Chondrocyte (in vitro differentiated cells): Measurements from ENCODE around the gene CGB8. TPM values are rescaled to one million over a fixed set of nuclear protein-coding genes. Genes with fewer than 3 reads are reported as not detected.
"Not testable (repeated sequence)": the region's sequence is repeated elsewhere in the genome, so short reads cannot be mapped to it uniquely, and the experiment has no call there.

ENCODE experiments used
- DNase-seq: peaks from one replicate; pipeline ENCODE4 v3.0.0; 2021; ENCODE audit warnings: mixed read lengths, low spot score
- H3K27ac Mint-ChIP-seq: one replicate; pipeline ENCODE4 v1.8.0; 2021; ENCODE audit warnings: mild to moderate bottlenecking, moderate library complexity, mixed read lengths; ENCODE audit not compliant: unreplicated experiment
- H3K27me3 Mint-ChIP-seq: 2 replicates; pipeline ENCODE4 v1.8.0; 2021; ENCODE audit warnings: low read depth, mixed read lengths
- H3K36me3 Mint-ChIP-seq: 2 replicates; pipeline ENCODE4 v1.8.0; 2021; ENCODE audit warnings: low read depth, mixed read lengths
- H3K4me1 Mint-ChIP-seq: 2 replicates; pipeline ENCODE4 v1.8.0; 2021; ENCODE audit warnings: low read depth, mild to moderate bottlenecking, mixed read lengths
- H3K4me3 Mint-ChIP-seq: one replicate; pipeline ENCODE4 v1.8.0; 2021; ENCODE audit warnings: mild to moderate bottlenecking, moderate library complexity, mixed read lengths; ENCODE audit not compliant: unreplicated experiment
- H3K9me3 Mint-ChIP-seq: 2 replicates; pipeline ENCODE4 v1.8.0; 2021; ENCODE audit warnings: low read depth, mixed read lengths
- total RNA-seq: library from RNA; stranded (reverse); gene quantifications from 3 replicates; pipeline ENCODE4 v1.2.1, GENCODE V29; 2021
- TF ChIP-seq, protein P1 (sequence below): fragments of 200-600 bp; sonication (generic); IDR thresholded peaks from 2 replicates; pipeline ENCODE4 v1.5.0; 2021; ENCODE audit warnings: antibody characterized with exemption, mild to moderate bottlenecking, moderate library complexity

CGB8 gene
- total RNA-seq, 1 donor from 2014 or later = 2.4 TPM

DNA sequence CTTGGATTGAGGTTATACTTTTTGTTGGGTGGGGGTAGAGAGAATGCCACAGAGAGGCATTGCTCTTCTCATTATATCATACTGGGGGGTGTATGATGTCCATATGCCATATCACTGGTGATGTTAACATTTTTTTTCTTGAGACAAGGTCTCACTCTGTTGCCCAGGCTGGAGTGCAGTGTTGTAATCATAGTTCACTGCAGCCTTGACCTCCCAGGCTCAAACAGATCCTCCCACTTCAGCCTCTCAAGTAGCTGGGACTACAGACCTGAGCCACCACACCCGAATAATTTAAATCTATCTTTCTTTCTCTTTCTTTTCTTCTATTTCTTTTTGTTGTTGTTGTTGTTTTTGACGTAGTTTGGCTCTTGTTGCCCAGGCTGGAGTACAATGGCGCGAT, 31.5 kb upstream of the CGB8 start:
- no peaks in the 10 kb centered on the region for H3K27me3 Mint-ChIP-seq
- TF ChIP-seq, protein P1, sequence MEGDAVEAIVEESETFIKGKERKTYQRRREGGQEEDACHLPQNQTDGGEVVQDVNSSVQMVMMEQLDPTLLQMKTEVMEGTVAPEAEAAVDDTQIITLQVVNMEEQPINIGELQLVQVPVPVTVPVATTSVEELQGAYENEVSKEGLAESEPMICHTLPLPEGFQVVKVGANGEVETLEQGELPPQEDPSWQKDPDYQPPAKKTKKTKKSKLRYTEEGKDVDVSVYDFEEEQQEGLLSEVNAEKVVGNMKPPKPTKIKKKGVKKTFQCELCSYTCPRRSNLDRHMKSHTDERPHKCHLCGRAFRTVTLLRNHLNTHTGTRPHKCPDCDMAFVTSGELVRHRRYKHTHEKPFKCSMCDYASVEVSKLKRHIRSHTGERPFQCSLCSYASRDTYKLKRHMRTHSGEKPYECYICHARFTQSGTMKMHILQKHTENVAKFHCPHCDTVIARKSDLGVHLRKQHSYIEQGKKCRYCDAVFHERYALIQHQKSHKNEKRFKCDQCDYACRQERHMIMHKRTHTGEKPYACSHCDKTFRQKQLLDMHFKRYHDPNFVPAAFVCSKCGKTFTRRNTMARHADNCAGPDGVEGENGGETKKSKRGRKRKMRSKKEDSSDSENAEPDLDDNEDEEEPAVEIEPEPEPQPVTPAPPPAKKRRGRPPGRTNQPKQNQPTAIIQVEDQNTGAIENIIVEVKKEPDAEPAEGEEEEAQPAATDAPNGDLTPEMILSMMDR = no peak
- no peaks in the 10 kb centered on the region for H3K36me3 Mint-ChIP-seq
- no peaks in the 10 kb centered on the region for H3K9me3 Mint-ChIP-seq
- H3K27ac Mint-ChIP-seq = no peak overlapping the region
- H3K4me1 Mint-ChIP-seq = peaks cover 8% of the 10 kb centered on the region
- DNase-seq = no peak
- H3K4me3 Mint-ChIP-seq = no peak overlapping the region

DNA sequence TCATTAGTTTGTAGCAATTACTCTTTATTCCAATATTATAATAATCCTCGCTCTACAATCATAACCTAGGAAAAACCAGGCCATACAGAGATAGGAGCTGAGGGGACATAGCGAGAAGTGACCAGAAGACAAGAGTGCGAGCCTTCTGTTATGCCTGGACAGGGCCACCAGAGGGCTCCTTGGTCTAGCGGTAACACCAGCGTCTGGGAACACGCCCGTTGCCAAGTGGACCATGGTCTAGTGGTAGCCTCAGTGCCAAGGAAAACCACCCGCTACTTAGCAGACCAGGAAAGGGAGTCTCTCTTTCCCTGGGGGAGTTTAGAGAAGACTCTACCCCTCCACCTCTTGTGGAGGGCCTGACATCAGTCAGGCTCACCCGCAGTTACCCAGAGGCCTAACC, 26.0 kb upstream of the CGB8 start:
- DNase-seq, H3K4me3 Mint-ChIP-seq, H3K36me3 Mint-ChIP-seq, H3K27ac Mint-ChIP-seq, H3K4me1 Mint-ChIP-seq, H3K9me3 Mint-ChIP-seq: not testable (repeated sequence)
- TF ChIP-seq, protein P1 = peak; percentile 82
- peaks cover 16% of the 10 kb centered on the region for H3K27me3 Mint-ChIP-seq

DNA sequence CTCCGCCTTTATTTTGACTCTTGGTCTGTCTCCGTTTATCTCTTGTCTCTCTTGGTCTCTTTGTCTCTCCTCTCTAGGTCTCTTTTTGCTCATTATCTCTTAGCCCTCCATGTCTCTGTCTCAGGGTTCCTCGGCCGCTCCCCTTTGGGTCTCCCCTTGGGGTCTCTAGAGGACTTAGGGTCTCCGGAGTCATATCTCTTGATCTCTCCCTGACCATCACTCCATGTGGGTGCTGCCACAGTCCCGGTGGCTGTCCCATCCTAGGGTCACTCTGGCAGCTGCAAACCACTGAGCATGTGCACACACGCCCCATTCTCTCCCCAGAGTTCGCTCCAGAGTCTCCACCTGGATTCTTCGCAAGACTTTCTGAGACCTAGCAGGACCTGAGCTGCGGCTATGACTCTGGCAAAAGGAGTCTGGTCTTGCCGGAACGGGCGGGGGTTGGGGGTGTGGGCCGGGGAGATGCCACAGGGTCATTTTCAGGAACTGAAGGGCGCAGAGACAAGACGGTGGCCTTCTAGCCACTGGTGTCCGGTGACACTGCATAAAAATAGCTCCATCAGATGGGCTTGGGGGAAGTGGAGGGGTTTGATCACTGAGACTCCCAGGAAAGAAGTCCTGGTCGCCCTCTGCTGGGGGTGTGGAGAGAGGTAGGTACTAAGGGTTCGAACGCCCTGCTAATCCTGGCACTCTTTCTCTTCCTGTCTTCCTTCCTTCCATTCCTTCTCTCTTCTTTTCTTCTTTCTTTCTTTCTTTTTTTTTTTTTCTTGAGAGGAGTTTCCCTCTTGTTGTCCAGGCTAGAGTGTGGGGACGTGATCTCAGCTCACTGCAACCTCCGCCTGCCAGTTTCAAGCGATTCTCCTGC, 24.8 kb upstream of the CGB8 start:
- H3K27ac Mint-ChIP-seq = no peak overlapping the region
- TF ChIP-seq, protein P1 = peak; percentile 27
- H3K27me3 Mint-ChIP-seq = peaks cover 16% of the 10 kb centered on the region
- DNase-seq = no peak
- peaks cover 6% of the 10 kb centered on the region for H3K9me3 Mint-ChIP-seq
- peaks cover 4% of the 10 kb centered on the region for H3K36me3 Mint-ChIP-seq
- peaks cover 10% of the 10 kb centered on the region for H3K4me1 Mint-ChIP-seq
- H3K4me3 Mint-ChIP-seq = peak overlapping the region; percentile 69

DNA sequence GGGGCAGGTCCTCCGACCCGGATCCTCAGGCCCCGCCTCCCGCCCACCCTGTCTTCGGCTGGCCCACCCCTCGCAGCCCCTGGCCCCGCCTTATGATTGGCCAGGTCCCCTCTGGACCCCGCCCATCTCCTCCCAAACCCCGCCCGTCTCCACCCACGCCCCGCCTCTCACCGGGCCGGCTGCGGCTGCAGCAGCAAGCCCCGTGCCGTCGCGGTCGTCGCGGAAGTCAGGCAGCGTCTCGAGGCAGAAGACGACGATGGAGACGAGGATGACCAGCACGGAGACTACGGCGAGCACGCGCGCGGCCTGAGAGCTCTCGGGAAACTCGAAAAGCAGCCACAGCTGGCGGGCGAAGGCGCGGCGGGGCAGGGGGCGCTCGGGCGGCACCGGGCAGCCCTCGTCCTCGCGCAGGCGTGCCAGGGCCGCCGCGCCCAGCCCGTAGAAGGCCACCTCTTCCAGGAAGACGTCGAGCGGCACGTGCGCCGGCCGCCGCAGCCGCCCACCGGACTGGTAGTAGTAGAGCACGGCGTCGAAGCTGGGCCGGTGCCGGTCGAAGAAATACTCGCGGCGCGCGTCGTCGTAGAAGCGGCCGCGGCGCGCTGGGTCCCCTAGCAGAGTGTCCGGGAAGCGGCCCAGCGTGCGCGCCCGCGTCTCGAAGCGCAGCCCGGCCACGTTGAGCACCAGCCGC, 23.1 kb upstream of the CGB8 start:
- DNase-seq = no peak
- Mint-ChIP-seq H3K4me3 (peak overlapping the region; percentile 33), H3K27ac (no peak overlapping the region), H3K36me3 (peaks cover 4% of the 10 kb centered on the region), H3K4me1 (peaks cover 10% of the 10 kb centered on the region), H3K27me3 (peaks cover 16% of the 10 kb centered on the region), H3K9me3 (peaks cover 6% of the 10 kb centered on the region)
- TF ChIP-seq, protein P1 = peak; percentile 10

DNA sequence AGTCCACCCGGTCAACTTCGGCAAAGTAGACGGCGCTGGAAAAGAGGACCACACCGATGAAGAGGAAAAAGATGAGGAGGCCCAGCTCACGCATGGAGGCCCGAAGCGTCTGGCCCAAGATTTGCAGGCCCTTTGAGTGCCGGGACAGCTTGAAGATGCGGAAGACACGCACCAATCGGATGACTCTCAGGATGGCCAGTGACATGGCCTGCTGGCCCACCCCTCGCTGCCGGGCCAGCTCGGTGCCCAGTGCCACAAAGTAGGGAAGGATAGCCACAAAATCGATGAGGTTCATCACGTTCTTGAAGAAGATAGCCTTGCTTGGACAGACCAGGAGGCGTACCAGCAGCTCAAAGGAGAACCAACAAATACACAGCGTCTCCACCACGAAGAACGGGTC, 21.5 kb upstream of the CGB8 start:
- H3K9me3 Mint-ChIP-seq = peaks cover 6% of the 10 kb centered on the region
- H3K4me1 Mint-ChIP-seq = peaks cover 13% of the 10 kb centered on the region
- DNase-seq = no peak
- peaks cover 17% of the 10 kb centered on the region for H3K27me3 Mint-ChIP-seq
- H3K27ac Mint-ChIP-seq = no peak overlapping the region
- peaks cover 4% of the 10 kb centered on the region for H3K36me3 Mint-ChIP-seq
- TF ChIP-seq, protein P1 = no peak
- H3K4me3 Mint-ChIP-seq = no peak overlapping the region
